Natural killer cell treated with Interleukin-12 subunit alpha and Interleukin-12 subunit beta and Interleukin-15 and Interleukin-18, amount 100 ng/mL, for 72 hours (primary cell): ENCODE measurements around the gene TLR2. TPM values are rescaled to one million over a fixed set of nuclear protein-coding genes. Genes with fewer than 3 reads are reported as not detected.
"Not testable (repeated sequence)": the region's sequence is repeated elsewhere in the genome, so short reads cannot be mapped to it uniquely, and the experiment has no call there.

Experiments used
- ATAC-seq, 2 donors: fragments of 150-1000 bp; cut with Tn5 transposase in 1 of 2; sonication (Bioruptor Pico), chemical (Tn5 transposase) in 1 of 2; 2 replicates each; pipeline ENCODE4 v1.10.0; 2021
- DNase-seq: peaks from one replicate; pipeline ENCODE4 v3.0.0; 2022; ENCODE audit warnings: low spot score
- H3K27ac Mint-ChIP-seq, 2 donors: 1 replicate in 1 of 2; 2 replicates in 1 of 2; pipeline ENCODE4 v1.8.0; 2022; ENCODE audit warnings: mixed read lengths in 2 of 2, mild to moderate bottlenecking in 1 of 2, moderate library complexity in 1 of 2
- H3K27me3 Mint-ChIP-seq, 2 donors: 1 replicate in 1 of 2; 2 replicates in 1 of 2; pipeline ENCODE4 v1.8.0; 2022; ENCODE audit warnings: mixed read lengths in 2 of 2
- H3K36me3 Mint-ChIP-seq: one replicate; pipeline ENCODE4 v1.8.0; 2022; ENCODE audit warnings: mixed read lengths
- H3K4me1 Mint-ChIP-seq, 2 donors: 1 replicate in 1 of 2; 2 replicates in 1 of 2; pipeline ENCODE4 v1.8.0; 2022; ENCODE audit warnings: low read depth in 2 of 2, mixed read lengths in 2 of 2, mild to moderate bottlenecking in 1 of 2
- H3K4me3 Mint-ChIP-seq: one replicate; pipeline ENCODE4 v1.8.0; 2022; ENCODE audit warnings: mixed read lengths
- H3K9me3 Mint-ChIP-seq: 2 replicates; pipeline ENCODE4 v1.8.0; 2022; ENCODE audit warnings: mixed read lengths
- total RNA-seq, 2 donors: library from RNA; stranded (reverse); gene quantifications; one replicate each; pipeline ENCODE4 v1.2.3, GENCODE V29; 2022

The TLR2 gene
- total RNA-seq, 2 donors from 2014 or later = 0.42 to 1.2 TPM

DNA sequence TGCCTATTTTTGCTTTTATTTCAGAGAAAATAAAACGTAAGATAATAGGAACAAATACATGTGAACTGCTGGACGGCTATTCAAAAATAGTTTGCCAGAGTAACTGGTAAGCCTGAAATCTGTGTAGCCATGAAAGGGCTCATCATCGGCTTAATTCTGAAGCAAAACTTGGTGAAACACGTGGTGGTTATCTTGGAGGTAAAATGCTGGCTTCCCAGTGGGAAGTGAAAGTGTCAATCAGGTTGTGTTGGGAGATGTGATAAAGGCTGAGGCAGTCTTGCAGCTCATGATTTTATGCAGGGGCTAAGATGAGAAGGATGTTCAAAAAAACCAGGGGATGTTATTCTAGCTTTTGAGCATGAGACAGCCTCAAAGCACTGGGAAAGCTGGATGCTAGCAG is 36.1 kb upstream of the TLR2 start:
- H3K4me3 Mint-ChIP-seq = no peak overlapping the region
- peaks cover 17 to 22% of the 10 kb centered on the region in 2 donors for H3K4me1 Mint-ChIP-seq
- DNase-seq (no peak), ATAC-seq (no peak)
- H3K9me3 Mint-ChIP-seq = peaks cover 2% of the 10 kb centered on the region
- H3K27me3 Mint-ChIP-seq = no peaks in the 10 kb centered on the region
- no peak overlapping the region for H3K27ac Mint-ChIP-seq
- no peaks in the 10 kb centered on the region for H3K36me3 Mint-ChIP-seq

DNA sequence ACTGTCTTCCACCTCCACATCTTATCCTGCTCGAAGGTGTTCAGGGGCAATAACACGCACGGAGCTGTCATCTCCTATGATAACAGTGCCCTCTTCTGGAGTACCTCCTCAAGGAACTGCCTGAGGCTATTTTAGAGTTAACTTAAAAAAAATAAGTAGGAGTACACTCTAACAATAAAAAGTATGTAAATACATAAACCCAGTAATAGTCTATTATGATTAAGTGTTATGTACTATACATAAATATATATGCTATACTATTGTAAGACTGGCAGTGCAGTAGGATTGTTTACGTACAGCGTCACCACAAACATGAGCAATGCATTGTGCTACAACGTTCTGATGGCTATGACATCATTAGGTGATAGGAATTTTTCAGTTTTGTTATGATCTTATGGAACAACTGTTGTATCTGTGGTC is 34.5 kb upstream of the TLR2 start:
- Mint-ChIP-seq H3K36me3 (no peaks in the 10 kb centered on the region), H3K4me1 (peaks cover 12 to 18% of the 10 kb centered on the region in 2 donors), H3K4me3 (no peak overlapping the region), H3K27ac (no peak overlapping the region), H3K9me3 (peaks cover 2% of the 10 kb centered on the region), H3K27me3 (peaks cover 0 to under 1% of the 10 kb centered on the region in 2 donors)
- DNase-seq (no peak), ATAC-seq (no peak)

DNA sequence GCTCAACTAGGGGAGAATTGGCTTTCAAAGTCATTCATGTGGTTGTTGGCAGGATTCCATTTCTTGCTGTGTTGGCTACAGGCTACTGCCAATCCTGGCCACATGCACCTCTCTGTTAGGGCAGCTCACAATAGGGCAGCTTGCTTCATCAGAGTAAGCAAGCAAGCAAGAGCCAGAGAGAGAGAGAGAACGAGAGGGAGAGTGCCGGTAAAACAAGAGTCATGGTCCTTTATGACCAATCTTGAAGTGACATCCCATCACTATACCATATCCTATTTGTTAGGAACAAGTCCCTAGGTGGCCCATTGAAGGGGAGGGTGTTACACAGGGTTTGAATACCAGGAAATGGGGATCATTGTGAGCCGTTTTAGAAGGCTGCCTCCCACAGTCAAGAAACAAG is 33.0 kb upstream of the TLR2 start:
- ATAC-seq (peak; percentile 8 to 18), DNase-seq (no peak)
- Mint-ChIP-seq H3K4me3 (peak overlapping the region; percentile 53), H3K27me3 (peaks cover 5 to 12% of the 10 kb centered on the region in 2 donors), H3K4me1 (peaks cover 20 to 23% of the 10 kb centered on the region in 2 donors), H3K36me3 (no peaks in the 10 kb centered on the region), H3K9me3 (peaks cover 2% of the 10 kb centered on the region), H3K27ac (peak overlapping the region; percentile 81 to 89)

DNA sequence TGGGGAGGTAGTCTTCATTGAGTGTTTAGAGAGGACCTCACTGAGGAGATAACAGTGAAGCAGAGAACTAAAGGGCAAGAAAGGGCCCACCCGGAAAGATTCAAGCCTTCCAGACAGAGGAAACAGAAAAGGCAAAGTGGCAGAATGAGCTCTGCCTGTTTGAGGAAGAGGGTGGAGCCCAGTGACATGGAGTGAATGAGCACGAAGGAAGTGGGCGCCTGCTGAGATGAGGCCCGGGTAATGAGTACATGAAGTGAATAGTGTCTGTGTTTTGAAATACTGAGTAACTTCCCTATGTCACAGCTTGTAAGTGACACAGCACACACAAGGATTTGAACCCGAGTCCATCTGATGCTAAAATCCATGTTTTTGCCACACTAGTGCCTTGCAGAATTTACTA is 32.5 kb upstream of the TLR2 start:
- Mint-ChIP-seq H3K9me3 (peaks cover 2% of the 10 kb centered on the region), H3K4me1 (peaks cover 25 to 26% of the 10 kb centered on the region in 2 donors), H3K36me3 (no peaks in the 10 kb centered on the region), H3K27ac (peak overlapping the region; percentile 81 to 89), H3K27me3 (peaks cover 5 to 17% of the 10 kb centered on the region in 2 donors), H3K4me3 (peak overlapping the region; percentile 53)
- DNase-seq (peak; percentile 69), ATAC-seq (peak; percentile 87 to 94)

DNA sequence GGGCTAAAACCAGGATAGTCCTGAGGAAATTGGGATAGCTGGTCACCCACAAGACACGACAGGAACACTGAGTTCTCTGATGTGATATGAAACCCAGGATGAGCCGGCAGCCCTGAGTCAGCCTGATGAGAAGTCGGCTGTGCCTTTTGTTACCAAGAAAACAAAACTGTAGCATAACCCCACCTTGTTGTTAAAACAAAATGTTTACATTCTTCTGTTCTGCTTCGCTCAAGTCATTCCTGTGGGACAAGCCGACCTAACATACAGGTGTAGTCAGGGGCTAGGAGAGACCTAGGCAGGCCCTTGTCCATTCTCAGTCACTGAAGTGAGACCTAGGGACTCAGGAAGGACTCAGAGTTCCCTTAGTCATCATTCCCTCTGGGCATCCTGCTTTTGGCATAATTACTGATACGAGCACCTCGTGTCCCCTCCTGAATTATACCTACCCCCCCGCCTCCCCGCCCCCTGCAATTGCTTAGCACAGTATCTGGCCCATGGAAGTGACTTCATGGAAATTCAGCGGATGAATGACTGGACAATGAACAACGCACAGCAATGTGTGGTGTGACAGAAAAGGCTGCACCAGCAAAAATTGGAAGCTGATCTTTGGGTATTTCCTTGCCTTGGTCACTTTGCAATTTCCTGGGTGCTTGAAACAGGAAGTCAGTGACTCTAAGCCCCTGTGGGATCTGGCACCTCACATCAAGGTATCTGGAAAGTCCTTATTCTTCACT is 31.9 kb upstream of the TLR2 start:
- Mint-ChIP-seq H3K4me1 (peaks cover 26% of the 10 kb centered on the region in 2 donors), H3K4me3 (peak overlapping the region; percentile 53), H3K27ac (peak overlapping the region; percentile 81 to 89), H3K27me3 (peaks cover 5 to 19% of the 10 kb centered on the region in 2 donors), H3K36me3 (no peaks in the 10 kb centered on the region), H3K9me3 (peaks cover 2% of the 10 kb centered on the region)
- no peak for DNase-seq
- ATAC-seq = no peak

DNA sequence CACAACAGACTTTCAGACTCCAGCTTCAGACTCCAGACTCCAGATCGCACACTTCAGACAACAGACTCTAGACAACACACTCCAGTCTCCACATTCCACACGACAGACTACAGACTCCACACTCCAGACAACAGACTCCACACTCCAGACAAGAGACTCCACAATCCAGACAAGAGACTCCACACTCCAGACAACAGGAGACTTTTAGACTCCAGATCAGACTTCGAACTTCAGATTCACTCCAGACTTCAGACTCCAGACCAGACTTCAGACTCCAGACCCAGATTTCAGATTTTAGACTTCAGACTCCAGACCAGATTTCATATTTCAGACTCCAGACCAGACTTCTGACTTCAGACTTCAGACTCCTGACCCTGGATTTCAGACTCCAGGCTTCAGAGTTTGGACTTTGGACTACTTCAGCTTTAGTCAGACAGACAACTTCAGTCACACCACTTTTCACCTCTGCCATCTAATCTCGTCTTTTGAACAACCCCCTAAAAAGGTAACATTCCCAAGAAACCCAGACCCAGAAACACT is 29.0 kb upstream of the TLR2 start:
- H3K27ac Mint-ChIP-seq = peak overlapping the region in 1 of 2 donors; percentile 1
- ATAC-seq (no peak), DNase-seq (no peak)
- no peak overlapping the region for H3K4me3 Mint-ChIP-seq
- H3K36me3 Mint-ChIP-seq = no peaks in the 10 kb centered on the region
- H3K27me3 Mint-ChIP-seq = peaks cover 6 to 19% of the 10 kb centered on the region in 2 donors
- H3K4me1 Mint-ChIP-seq = peaks cover 21 to 26% of the 10 kb centered on the region in 2 donors
- H3K9me3 Mint-ChIP-seq = peaks cover 2% of the 10 kb centered on the region

DNA sequence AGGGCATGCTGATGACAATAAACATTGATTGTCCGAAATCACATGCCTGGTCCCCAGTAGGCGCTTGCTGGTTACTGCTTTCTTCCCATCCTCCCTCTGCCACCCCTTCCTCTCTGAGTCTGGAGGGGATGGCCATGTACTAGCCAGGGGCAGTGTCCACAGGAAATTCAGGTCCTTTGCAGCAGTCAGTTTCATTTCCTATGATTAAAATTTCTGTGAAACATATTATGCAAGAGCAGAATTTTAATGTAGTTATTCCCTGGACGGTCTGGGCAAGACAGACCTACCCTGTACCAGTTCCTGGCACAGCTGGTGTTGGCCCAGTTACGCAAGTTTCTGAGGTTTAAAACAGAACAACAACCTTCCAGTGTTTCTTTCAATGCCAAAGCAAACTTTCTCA is 28.2 kb upstream of the TLR2 start:
- Mint-ChIP-seq H3K9me3 (peaks cover 2% of the 10 kb centered on the region), H3K27me3 (peaks cover 6 to 19% of the 10 kb centered on the region in 2 donors), H3K4me3 (no peak overlapping the region), H3K27ac (peak overlapping the region in 1 of 2 donors; percentile 0), H3K4me1 (peaks cover 20 to 23% of the 10 kb centered on the region in 2 donors), H3K36me3 (no peaks in the 10 kb centered on the region)
- DNase-seq = no peak
- no peak for ATAC-seq

DNA sequence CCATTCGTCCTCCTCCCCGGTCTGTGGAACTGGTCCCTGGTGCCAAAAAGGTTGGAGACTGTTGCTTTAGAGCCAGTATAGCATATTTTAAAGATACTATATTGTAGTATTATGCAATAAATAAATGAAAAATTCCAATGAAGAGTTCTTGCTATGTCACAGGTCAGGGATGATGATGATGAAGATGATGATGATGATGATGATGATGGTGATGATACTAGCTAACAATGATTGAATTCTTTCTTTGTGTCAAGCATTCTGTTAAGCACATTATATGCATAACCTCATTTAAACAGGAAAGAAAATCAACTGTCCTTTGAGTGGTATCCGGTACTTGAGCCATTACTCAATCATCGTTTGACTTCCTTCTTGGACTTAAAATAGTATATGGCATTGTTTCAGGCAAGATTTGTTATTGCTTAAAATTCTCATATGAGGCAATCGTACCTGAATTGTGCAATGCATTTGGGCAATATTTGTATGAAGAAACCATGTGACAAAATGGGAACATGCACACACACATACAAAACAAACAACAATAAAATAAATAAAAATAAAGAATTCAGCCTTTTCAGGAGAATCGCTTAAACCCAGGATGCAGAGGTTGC is 22.8 kb upstream of the TLR2 start:
- H3K27me3 Mint-ChIP-seq = peaks cover 9 to 17% of the 10 kb centered on the region in 2 donors
- no peak overlapping the region for H3K4me3 Mint-ChIP-seq
- H3K4me1 Mint-ChIP-seq = peaks cover 4 to 9% of the 10 kb centered on the region in 2 donors
- H3K36me3 Mint-ChIP-seq = peaks cover 6% of the 10 kb centered on the region
- ATAC-seq (peak in 1 of 2 donors; percentile 70), DNase-seq (no peak)
- peaks cover 10% of the 10 kb centered on the region for H3K9me3 Mint-ChIP-seq
- H3K27ac Mint-ChIP-seq = no peak overlapping the region

DNA sequence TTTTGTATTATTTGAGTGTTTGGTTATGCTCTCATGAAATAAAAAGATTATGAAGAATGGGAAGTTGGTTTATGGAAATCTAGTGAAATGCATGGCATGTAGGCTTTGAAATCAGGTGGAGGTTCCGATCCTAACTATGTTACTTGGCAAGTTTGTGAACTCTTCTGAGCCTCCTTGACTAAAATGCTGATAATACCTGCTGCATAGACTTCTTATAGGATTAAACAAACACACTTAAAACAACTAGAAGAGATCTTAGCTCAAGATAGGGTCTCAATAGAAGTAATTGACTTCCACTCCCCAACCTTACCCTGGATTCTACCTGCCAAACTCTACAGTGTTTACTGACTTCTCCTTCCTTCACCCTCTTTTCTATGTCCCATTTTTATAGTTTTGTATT is 22.2 kb upstream of the TLR2 start:
- no peak overlapping the region for H3K4me3 Mint-ChIP-seq
- H3K9me3 Mint-ChIP-seq = peaks cover 10% of the 10 kb centered on the region
- peaks cover 9 to 12% of the 10 kb centered on the region in 2 donors for H3K27me3 Mint-ChIP-seq
- no peak overlapping the region for H3K27ac Mint-ChIP-seq
- H3K4me1 Mint-ChIP-seq = peaks cover 0 to 7% of the 10 kb centered on the region in 2 donors
- peaks cover 6% of the 10 kb centered on the region for H3K36me3 Mint-ChIP-seq
- ATAC-seq (no peak), DNase-seq (no peak)

DNA sequence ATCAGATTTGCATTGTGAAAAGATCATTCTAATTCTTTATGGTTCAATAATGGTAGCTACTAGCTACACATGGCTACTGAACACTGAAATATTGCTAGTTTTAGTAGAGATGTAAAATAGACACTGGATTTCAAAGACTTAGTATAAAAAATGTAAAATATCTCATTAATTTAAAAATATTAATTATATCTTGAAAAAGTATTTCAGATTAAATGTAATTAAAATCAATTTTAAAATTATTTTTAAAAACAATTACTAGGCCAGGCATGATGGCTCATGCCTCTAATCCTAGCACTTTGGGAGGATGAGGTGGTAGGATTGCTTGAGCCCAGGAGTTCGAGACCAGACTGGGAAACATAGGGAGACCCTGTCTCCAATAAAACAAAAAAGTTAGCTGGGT is 20.4 kb upstream of the TLR2 start:
- Mint-ChIP-seq H3K36me3 (peaks cover 6% of the 10 kb centered on the region), H3K4me1 (peaks cover 0 to 7% of the 10 kb centered on the region in 2 donors), H3K9me3 (peaks cover 10% of the 10 kb centered on the region)

DNA sequence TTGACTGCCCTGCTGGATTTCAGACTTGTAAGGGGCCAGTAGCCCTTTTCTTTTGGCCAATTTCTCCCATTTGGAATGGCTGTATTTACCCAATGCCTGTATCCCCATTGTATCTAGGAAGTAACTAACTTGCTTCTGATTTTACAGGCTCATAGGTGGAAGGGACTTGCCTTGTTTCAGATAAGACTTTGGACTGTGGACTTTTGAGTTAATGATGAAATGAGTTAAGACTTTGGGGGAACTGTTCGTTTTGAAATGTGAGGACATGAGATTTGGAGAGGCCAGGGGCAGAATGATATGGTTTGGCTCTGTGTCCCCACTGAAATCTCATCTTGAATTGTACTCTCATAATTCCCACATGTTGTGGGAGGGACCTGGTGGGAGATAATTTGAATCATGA is 17.6 kb upstream of the TLR2 start:
- H3K4me3 Mint-ChIP-seq, H3K4me1 Mint-ChIP-seq, H3K27ac Mint-ChIP-seq, DNase-seq, H3K36me3 Mint-ChIP-seq, ATAC-seq, H3K9me3 Mint-ChIP-seq: not testable (repeated sequence)
- peaks cover 28 to 38% of the 10 kb centered on the region in 2 donors for H3K27me3 Mint-ChIP-seq

More for the DNA sequence above, 20.4 kb upstream of the TLR2 start:
- Mint-ChIP-seq H3K27me3 (peaks cover 19 to 29% of the 10 kb centered on the region in 2 donors), H3K4me3 (no peak overlapping the region), H3K27ac (no peak overlapping the region)
- ATAC-seq (no peak), DNase-seq (no peak)

DNA sequence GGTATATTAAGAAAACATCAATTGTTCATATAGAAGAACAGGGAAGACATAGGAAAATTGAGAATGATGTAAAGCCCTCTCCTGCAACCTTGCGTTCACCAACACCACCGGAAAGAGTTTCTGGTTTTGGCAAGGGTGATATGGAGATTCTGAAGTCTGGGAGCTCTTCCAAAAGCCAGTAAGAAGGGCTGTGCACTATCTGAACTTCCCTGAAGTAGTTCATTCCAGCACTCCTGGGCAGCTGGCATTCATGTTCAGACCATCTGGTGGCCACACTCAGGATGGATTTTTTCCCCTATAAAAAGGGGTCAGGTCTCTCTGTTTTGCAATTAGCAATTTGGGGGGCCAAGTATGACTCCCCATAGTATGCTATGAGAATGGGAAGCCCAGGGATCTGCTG is 15.4 kb upstream of the TLR2 start:
- DNase-seq (no peak), ATAC-seq (no peak)
- H3K4me1 Mint-ChIP-seq = no peaks in the 10 kb centered on the region
- no peak overlapping the region for H3K27ac Mint-ChIP-seq
- no peaks in the 10 kb centered on the region for H3K36me3 Mint-ChIP-seq
- H3K9me3 Mint-ChIP-seq = no peaks in the 10 kb centered on the region
- H3K27me3 Mint-ChIP-seq = peaks cover 24 to 30% of the 10 kb centered on the region in 2 donors
- no peak overlapping the region for H3K4me3 Mint-ChIP-seq

DNA sequence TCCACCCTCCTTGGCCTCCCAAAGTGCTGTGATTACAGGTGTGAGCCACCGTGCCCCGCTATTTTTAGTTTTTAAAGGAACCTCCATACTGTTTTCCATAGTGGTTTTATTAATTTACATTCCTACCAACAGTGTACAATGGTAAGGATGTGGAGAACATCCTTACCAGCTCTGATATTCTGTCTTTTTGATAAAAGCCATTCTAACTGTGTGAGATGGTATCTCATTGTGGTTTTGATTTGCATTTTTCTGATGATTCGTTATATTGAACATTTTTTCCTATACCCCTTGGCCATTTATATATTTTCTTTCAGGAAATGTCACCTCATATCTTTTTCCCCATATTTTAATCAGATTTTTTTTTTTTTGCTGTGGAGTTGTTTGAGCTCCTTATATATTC is 14.2 kb upstream of the TLR2 start:
- Mint-ChIP-seq H3K27ac (no peak overlapping the region), H3K27me3 (peaks cover 22 to 34% of the 10 kb centered on the region in 2 donors), H3K36me3 (peaks cover 1% of the 10 kb centered on the region), H3K4me1 (no peaks in the 10 kb centered on the region), H3K4me3 (no peak overlapping the region), H3K9me3 (no peaks in the 10 kb centered on the region)
- DNase-seq (no peak), ATAC-seq (no peak)

DNA sequence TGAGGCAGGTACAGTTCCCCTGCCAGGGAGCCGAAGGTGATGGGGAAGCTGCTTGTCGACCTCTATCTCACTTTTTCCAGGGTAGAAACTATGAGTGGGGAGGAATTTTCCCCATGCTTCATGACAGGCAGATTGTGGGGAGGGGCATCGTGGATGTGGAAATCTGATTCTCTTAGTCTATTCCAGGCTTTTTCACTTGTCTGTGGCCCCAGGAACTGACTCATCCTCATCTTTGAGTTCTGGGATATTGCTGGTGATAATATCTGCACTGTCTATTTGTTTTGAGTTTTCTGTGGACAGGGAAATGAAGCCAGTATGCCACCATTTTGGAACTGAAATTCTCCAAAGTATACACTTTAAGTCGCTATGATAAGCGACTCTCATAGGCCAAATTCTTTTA is 7.6 kb upstream of the TLR2 start:
- peaks cover 15% of the 10 kb centered on the region for H3K36me3 Mint-ChIP-seq

More for the DNA sequence above, 7.6 kb upstream of the TLR2 start:
- DNase-seq (no peak), ATAC-seq (no peak)
- Mint-ChIP-seq H3K4me3 (no peak overlapping the region), H3K27me3 (peaks cover 15 to 32% of the 10 kb centered on the region in 2 donors), H3K9me3 (peaks cover 5% of the 10 kb centered on the region), H3K4me1 (no peaks in the 10 kb centered on the region), H3K27ac (no peak overlapping the region)
